Psoas muscle (tissue), 8 donors: ENCODE data around the gene CCDC188. TPM values are rescaled to one million over a fixed set of nuclear protein-coding genes. Genes with fewer than 3 reads are reported as not detected.

Experiments
- ATAC-seq, 4 donors: fragments of 200-7000 bp; cut with Tn5 transposase; one replicate each; pipeline ENCODE4 v1.9.1; 2020; ENCODE audit warnings: moderate library complexity in 3 of 4, mild to moderate bottlenecking in 2 of 4
- DNase-seq, 2 donors: peaks; one replicate each; pipeline ENCODE4 v3.0.0-alpha.2; 2020
- H3K27ac ChIP-seq: fragments of 200-600 bp; one replicate; pipeline ENCODE4 v1.8.0; 2022
- H3K27me3 ChIP-seq, 3 donors: fragments of 200-600 bp in 1 of 3; one replicate each; pipeline versions ENCODE4 v1.6.1 to v1.8.0; 2013 to 2022; ENCODE audit warnings: low read length in 2 of 3, mild to moderate bottlenecking in 2 of 3, moderate library complexity in 1 of 3; ENCODE audit not compliant: insufficient read depth in 3 of 3
- H3K36me3 ChIP-seq, 2 donors: fragments of 200-600 bp in 1 of 2; one replicate each; pipeline versions ENCODE4 v1.6.1 to v1.8.0; 2013 to 2022; ENCODE audit warnings: low read depth in 1 of 2, mild to moderate bottlenecking in 1 of 2, moderate library complexity in 1 of 2; ENCODE audit not compliant: insufficient read depth in 1 of 2
- H3K4me1 ChIP-seq: fragments of 200-600 bp; one replicate; pipeline ENCODE4 v1.8.0; 2022
- H3K4me3 ChIP-seq: fragments of 200-600 bp; one replicate; pipeline ENCODE4 v1.8.0; 2022; ENCODE audit warnings: mild to moderate bottlenecking
- H3K9me3 ChIP-seq: fragments of 200-600 bp; one replicate; pipeline ENCODE4 v1.8.0; 2022
- WGBS, 3 donors: extraction: QIAGEN DNeasy Blood & Tissue Kit; methylation state at CpG; one replicate each; pipeline versions ENCODE4 v1.1.6 to v1.1.7; 2013; 5-methylcytosine and 5-hydroxymethylcytosine counted together
- intact Hi-C, 2 donors: fragments of 100-400 bp; cut with DNase I; formaldehyde crosslinking; loops; one replicate each; pipeline versions ENCODE4 v1.11.0 to v1.14.2; 2022
- polyA plus RNA-seq, 3 donors: library from polyadenylated mRNA; stranded (reverse); fragments of 200-250 nt; gene quantifications; one replicate each; pipeline ENCODE4 v1.2.3, GENCODE V29; 2013
- total RNA-seq, 4 donors: library from RNA; stranded (reverse); fragmentation: NEBNext Ultra II Directional in 2 of 4; extraction: Animal tissue kit (Norgen Biotek cat#: 25700) in 2 of 4; gene quantifications; one replicate each; pipeline versions ENCODE4 v1.2.1 to v1.2.4, GENCODE V29; 2021 to 2023
- TF ChIP-seq, protein P1 (sequence below): fragments of 200-600 bp; IDR thresholded peaks from one replicate; pipeline ENCODE4 v1.8.0; 2022; ENCODE audit warnings: antibody characterized with exemption
- donor health status: healthy with polysubstance abuse.
- donor health status: DM: no; HTN: no; CAD: no; lungs with moderate emphysema.
- donor health status: Bipolar disorder and iron deficiency.
- donor health status: healthy.
- donor health status: DM: yes; HTN: yes; CAD: no.
- donor health status: DM: no; HTN: no; CAD: no.
- donor health status: DM: no; HTN: no; CAD: no.
- donor health status: DM: yes; HTN: yes; CAD: no.

Gene CCDC188
- total and polyA plus RNA-seq, 7 donors = 0.09 to 0.38 (median 0.17) TPM; not detected in 2

DNA sequence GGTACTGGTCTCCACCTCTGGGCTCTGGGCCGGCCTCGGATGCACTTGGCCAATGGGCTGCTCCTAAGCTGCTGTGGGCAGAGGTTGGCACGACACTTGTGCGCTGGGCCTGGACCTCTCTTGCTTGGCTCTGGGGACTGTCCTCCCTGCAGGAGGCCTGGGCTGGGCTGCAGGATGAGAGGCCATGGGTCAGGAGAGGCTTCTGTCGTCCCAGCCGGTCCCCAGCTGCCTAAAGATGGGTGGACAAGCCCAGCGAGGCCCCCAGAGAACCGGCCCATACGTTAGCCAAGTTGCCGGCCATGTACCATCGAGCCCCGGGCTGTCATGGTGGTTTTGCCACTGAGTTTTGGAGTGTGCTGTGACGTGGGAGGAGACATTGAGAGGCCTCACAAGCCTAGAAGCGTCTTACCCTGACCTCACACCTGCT is 1.6 kb upstream of the CCDC188 start:
- no peaks in the 10 kb centered on the region for H3K27me3 ChIP-seq
- H3K36me3 ChIP-seq = no peaks in the 10 kb centered on the region
- 63 to 77% (median 68%) methylated on average over 14 of the region's 14 CpGs for WGBS, 3 donors
- no peaks in the 10 kb centered on the region for H3K4me1 ChIP-seq
- TF ChIP-seq, protein P1, sequence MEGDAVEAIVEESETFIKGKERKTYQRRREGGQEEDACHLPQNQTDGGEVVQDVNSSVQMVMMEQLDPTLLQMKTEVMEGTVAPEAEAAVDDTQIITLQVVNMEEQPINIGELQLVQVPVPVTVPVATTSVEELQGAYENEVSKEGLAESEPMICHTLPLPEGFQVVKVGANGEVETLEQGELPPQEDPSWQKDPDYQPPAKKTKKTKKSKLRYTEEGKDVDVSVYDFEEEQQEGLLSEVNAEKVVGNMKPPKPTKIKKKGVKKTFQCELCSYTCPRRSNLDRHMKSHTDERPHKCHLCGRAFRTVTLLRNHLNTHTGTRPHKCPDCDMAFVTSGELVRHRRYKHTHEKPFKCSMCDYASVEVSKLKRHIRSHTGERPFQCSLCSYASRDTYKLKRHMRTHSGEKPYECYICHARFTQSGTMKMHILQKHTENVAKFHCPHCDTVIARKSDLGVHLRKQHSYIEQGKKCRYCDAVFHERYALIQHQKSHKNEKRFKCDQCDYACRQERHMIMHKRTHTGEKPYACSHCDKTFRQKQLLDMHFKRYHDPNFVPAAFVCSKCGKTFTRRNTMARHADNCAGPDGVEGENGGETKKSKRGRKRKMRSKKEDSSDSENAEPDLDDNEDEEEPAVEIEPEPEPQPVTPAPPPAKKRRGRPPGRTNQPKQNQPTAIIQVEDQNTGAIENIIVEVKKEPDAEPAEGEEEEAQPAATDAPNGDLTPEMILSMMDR = no peak
- H3K9me3 ChIP-seq = no peaks in the 10 kb centered on the region
- ATAC-seq (no peak), DNase-seq (no peak)
- intact Hi-C loops = loop anchor here in 1 of 2 donors (5.0 kb wide), 1 partner anchor 455 kb away; no protein-coding TSS in a partner anchor
- no peak overlapping the region for H3K27ac ChIP-seq
- H3K4me3 ChIP-seq = no peak overlapping the region

DNA sequence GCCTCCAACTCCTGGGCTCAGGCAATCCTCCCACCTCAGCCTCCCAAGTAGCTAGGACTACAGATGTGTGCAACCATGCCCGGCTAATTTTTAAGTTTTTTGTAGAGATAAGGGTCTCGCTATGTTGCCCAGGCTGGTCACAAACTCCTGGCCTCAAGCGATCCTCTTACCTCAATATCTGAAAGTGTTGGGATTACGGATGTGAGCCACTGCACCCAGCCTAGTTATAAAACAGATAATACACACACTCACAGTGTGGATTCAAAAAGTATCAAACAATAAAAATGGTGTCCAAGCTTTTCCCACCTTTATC is 377 bp upstream of the CCDC188 start:
- H3K36me3 ChIP-seq = no peaks in the 10 kb centered on the region
- 87 to 95% (median 93%) methylated on average over 4 of the region's 4 CpGs for WGBS, 3 donors
- intact Hi-C loops = loop anchor here in 1 of 2 donors (5.0 kb wide), 1 partner anchor 456 kb away; no protein-coding TSS in a partner anchor
- DNase-seq (no peak), ATAC-seq (no peak)
- H3K4me1 ChIP-seq = no peaks in the 10 kb centered on the region
- H3K4me3 ChIP-seq = no peak overlapping the region
- no peaks in the 10 kb centered on the region for H3K9me3 ChIP-seq
- H3K27ac ChIP-seq = no peak overlapping the region
- H3K27me3 ChIP-seq = no peaks in the 10 kb centered on the region
- TF ChIP-seq, protein P1 = no peak

DNA sequence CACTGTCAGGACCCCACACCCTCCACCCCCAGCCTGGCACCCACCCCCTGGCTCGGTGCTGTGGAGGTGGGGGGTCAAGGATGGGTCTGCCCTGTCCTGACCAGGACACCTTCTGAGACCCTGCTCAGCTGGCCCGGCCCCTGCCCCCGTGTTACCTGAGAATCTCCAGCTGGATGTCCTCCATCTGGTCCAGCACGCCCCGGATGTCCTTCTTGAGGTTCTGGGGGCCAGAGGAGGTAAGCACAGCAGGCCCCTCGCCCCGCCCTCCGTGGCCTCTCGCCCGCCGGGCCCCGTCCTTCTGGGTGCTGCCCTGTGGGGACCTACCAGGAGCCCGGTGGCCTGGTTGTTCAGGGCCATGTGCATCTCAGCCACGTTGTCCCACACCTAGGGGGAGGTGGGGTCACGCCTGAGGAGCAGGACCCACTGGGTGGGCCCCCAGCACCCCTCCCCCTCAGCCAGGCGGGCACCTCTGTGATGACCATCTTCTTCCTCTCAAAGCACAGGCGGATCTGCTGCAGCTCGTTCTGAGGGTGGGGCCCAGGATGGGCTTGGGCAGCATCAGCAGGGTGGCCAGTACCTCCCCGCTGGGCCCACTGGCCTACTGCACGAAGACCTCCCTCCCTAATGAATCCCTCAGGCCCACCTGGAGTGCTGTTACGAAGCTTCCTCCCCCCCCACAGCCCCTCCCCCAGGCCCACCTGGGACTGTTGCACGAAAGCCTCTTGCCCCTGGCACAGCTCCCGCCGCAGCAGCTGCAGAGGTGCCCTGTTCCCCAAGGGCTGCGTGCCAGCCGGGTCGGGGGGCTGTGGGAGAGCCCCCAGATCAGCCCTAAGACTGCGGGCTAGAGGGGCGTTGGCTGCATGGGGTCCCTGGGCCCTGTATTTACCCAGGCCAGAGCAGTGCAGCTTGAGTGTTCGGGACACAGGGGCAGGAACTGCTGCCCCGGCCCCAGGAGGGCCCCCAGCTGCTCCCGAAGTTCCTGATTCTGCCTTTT is 1.3 kb downstream of the CCDC188 start:
- Histone ChIP-seq H3K4me1 (no peaks in the 10 kb centered on the region), H3K4me3 (no peak overlapping the region), H3K27ac (no peak overlapping the region), H3K36me3 (no peaks in the 10 kb centered on the region), H3K27me3 (no peaks in the 10 kb centered on the region), H3K9me3 (no peaks in the 10 kb centered on the region)
- no peak for ATAC-seq
- TF ChIP-seq, protein P1 = no peak
- no peak for DNase-seq
- intact Hi-C loops = loop anchor here in 1 of 2 donors (5.0 kb wide), 1 partner anchor 458 kb away; no protein-coding TSS in a partner anchor
- WGBS, 3 donors = 58 to 76% (median 62%) methylated on average over 28 to 32 of the region's 32 CpGs

DNA sequence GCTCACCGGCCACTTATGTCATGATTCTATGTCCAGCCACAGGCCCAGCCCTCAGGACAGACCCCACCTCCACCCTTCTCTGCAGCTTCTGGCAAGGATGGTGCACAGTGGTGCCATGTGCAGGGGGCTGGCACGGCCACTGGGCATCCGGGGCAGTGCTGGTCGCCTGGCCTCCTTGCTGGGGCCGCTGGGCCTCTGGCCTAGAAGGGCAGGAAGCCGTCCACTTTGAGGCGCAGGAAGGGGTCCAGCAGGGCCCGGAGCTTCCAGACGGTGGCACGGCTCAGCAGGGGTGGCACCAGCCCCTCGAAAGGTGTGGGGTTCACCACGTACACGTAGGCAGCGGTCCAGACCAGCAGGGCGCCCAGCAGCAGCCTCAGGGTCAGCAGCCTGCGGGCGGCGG is 2.4 kb downstream of the CCDC188 start:
- Histone ChIP-seq H3K27ac (no peak overlapping the region), H3K4me3 (no peak overlapping the region), H3K4me1 (no peaks in the 10 kb centered on the region), H3K9me3 (no peaks in the 10 kb centered on the region), H3K27me3 (no peaks in the 10 kb centered on the region), H3K36me3 (peaks cover 0 to 7% of the 10 kb centered on the region in 2 donors)
- intact Hi-C loops = no loop called here
- DNase-seq (no peak), ATAC-seq (no peak)
- TF ChIP-seq, protein P1 = no peak
- 69 to 75% (median 72%) methylated on average over 14 to 18 of the region's 18 CpGs for WGBS, 3 donors
